Embryonic facial prominence (tissue), 1 donor: ENCODE results near the gene PHACTR2.
"Not testable (repeated sequence)": the region's sequence is repeated elsewhere in the genome, so short reads cannot be mapped to it uniquely, and the experiment has no call there.

Source experiments
- DNase-seq: peaks from one replicate; pipeline ENCODE4 v3.0.0-alpha.2; 2016; ENCODE audit errors: extremely low spot score

The PHACTR2 gene

DNA sequence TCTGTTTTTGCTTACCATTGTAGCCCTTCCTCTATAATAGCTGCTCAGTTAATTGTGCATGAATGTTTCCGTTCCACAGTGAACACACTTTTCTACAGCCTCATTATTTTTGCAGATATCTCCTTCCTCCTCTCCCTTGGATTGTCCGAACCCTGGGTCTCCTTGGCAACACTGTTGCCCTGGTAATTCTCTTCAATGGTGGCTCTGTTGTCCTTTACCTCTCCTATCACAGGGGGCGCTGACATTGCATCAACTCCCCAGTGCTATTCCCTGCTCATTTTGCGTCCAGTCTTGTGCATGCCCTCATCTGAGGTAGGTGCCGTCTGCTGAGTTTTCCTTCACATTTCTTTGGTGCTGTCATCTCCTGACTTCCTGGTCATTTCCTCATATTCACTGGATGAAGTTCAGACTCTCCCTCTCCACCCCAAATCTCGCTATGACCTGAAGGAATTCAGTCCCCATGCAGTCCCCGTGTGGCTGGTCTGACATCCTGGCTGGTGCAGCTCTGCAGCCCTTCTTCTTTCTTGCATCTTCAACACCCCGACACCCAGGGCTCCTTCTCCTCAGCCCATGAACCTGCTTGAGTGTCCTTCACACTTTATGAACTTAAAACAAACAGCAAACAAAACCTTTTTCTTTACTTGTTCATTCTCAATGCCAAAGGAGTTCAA lies 21.1 kb downstream of the PHACTR2 start:
- DNase-seq: no peak

DNA sequence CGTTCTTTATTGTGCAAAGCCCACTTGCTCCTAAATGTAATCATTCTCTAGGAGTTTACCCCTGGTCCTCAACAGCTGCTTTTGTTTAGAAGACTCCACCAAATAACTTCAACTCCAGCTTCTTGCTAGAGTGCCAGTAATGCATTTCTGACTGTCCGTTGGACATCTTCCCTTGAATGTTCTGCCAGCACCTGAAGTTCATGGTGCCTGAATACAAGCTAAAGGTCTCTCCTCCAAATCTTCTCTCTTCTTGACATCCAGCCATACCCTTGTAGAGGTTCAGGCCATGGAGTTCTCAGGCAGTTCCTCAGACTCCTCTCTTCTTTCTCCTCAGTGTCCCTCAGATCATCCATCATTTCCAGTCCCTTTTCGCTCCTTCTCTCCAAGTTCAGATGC lies 21.7 kb downstream of the PHACTR2 start:
- no peak for DNase-seq

DNA sequence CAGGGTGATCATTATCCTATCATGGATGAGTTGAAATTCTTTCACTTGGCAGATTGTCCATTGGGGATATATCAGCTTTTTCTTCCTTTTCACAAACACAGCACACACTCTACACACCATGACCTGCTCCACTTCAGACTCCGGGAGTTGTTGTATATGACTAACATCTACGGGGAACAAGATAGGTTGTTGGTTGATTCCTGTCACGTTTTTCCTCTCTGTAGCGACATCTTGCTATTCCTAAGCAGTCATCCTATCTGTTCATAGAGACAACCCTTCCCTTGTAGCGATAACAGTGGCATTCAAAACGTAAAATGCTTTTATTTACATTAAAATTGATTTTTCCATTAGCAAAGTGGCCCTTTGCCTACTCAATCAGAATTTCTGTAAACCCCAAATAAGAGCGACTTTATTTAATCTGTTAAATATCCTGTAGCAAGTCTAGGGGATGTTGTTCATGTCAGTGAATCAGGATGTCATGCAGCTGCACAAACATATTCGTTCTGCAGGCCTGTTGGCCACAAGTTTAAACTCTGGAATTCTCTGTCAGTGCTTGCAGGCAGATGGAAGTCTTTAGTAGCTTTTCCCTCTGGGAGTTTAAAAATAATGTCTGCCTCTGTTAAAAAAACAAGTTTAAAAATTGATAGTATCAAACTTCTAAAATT lies 23.1 kb downstream of the PHACTR2 start:
- DNase-seq: no peak

DNA sequence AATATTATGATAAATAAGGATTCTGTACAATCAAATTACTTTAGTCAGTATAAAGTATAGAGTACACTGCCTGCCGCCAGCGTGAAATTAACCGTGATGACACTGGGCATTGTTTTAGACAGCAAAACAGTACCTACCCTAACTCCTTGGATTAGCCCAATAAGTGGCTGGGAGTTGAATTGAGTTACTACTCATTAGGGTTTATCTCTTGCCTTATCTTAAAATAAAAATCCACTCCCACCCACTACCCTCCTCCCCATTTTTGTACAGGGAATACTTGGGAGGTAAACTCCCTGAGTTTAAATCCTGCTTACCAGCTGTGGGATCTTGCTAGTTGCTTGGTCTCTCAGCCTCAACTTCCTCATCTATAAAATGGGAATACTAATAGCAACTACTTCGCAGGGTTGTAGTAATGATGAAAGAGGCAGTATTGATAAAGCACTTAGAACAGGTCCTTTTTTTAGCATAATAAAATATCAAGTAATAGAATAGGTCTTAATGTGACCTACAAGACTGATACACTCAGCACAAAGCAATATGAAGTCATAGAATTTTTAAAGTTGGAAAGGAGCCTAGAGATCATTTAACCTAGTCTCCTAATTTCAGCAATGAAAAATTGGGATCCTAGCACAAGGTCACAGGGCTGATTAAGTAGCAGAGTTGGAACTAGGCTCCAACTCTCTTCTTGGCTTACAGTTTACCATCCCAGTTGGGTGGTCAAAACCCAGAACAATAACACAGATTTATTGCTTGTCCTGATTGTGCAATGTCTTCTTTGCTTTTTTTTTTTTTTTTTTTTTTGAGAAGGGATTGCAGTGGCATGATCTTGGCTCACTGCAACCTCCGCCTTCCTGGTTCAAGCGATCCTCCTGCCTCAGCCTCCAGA lies 23.8 kb downstream of the PHACTR2 start:
- DNase-seq: no peak

DNA sequence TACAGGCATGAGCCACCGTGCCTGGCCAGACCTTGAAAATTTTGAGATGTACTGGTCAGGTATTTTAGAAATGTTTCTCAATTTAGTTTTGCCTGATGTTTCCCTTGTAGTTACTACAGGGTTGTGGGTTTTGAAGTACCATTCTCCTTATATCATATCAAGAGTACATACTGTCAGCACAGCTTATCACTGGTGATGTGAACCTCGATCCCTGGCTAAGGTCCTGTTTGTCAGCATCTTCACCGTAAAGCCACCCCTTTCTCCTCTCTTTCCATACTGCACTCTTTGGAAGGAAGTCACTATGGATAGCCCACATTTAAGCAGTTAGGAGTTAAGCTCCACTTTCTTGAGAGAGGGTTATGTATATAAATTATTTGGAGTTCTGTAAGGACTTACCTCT lies 27.8 kb downstream of the PHACTR2 start:
- no peak for DNase-seq

DNA sequence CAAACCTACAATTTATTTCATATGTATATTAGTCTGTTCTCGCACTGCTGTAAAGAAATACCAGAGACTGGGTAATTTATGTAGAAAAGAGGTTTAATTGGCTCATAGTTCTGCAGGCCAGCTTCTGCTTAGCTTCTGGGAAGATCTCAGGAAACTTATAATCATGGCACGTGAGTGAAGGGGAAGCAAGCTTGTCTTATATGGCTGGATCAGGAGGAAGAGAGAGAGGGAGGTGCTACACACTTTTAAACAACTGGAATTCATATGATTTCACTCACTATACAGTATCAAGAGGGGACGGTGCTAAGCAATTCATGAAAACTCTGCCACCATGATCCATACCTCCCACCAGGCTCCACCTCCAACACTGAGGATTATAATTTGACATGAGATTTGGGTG lies 29.9 kb downstream of the PHACTR2 start:
- no peak for DNase-seq

DNA sequence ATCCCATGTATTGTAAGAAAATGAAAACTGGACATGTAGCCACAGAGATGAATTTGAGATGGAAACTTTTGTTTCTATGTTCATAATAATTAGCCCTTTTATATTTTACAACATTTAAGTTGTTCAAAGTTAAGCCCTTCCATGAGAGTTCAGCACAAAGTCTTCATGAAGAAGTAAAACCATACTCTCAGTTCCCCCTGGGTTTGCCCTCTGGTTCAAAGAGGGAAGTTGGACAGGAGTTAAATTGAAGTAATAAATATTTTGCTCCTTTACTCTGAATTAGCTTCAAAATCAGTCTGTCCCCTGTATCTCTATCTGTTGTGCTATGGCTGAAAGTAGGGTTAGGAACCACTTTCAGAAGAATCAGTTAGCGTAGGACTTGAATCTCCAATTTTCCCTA lies 31.1 kb downstream of the PHACTR2 start:
- no peak for DNase-seq

DNA sequence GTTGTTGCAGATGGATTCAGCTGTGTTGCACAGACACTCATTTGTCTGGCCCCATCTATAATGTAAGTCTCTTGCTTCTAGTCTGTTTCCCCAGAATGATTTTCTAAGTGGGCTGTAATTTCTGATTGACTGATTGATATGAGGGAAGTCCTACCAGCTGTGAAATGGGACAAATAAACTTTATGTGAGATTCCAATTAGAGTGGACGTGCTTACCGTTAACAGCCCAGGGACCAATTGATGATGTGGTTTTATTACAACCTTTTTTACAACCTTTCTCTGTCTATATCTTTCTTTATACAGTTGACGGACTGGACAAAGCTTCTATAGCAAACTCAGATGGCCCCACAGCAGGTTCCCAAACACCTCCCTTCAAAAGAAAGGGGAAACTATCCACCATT lies 33.9 kb downstream of the PHACTR2 start:
- DNase-seq: no peak

DNA sequence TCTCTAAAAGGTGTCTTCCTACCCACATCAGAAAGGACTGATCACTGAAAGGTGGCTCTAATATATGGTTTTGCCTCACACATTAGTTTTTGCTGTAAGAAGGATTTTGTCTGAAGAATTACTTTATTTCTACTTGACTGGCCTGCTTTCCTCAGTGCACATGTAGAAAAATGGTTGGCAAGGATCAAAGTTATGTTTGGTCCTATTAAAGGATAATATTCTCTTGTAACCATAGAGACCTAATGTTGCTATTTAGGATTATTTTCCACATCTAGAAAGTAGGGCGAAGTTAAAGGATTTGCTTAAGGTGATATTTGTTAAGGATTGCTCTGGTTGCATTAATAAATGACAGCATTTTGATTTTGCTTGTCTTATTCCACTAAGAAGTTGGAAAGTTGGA lies 40.7 kb downstream of the PHACTR2 start:
- DNase-seq: no peak

DNA sequence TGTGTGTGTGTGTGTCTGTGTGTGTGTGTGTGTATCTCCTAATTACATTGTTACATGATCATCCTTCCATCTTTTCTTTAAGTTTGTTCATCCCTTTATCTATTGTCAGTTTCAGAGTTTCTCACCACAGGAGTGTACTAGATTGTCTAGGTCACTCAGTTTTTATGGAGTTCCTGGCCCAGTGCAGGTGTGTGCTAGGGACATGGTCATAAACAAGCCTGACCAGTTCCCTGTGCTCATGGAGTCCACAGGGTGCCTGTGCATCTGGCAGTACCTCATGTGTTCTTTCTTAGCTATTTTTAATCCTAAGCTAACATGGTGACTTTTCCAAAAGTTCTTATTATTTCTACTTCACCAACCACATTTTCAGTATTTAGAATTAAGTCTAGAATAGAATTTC lies 43.9 kb downstream of the PHACTR2 start:
- DNase-seq: no peak

DNA sequence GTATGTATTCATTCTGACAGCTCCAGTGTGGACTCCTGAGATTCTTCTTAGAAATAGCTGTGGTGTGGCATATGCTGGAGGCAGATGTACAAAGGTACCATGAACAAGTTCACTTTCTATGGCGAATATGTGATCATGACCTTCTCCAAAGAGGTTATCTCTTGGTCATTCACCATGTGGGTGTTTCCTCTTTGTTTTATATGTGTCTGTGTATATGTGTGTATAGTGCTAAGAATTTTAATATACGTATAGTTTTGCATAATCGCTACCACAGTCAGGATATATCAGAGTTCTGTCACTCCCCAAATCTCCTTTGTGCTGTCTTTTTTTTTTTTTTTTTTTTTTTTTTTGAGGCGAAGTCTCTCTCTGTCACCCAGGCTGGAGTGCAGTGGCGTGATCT lies 47.1 kb downstream of the PHACTR2 start:
- DNase-seq: no peak

DNA sequence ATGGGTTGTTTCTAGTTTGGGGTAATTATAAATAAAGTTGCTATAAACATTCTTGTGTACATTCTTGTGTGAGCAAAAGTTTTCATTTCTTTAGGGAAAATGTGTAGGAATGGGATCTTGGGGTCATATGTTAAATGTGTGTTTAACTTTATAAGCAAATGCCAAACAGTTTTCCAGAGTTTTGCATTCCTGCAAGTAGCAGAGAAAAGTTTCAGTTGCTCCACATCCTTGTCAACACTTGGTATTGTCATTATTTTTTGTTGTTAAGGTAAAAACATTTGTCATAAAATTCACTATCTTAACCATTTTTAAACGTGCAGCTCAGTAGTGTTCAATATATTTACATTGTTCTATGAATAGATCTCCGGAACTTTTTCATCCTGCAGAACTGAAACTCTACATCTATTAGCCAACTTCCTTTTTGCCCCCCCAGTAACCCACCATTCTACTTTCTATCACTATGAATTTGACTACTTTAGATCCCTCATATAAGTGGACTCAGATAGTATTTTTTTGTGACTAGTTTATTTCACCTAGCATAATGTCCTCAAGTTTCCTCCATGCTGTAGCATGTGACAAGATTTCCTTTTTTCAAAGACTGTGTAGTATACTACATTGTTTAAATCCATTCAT lies 48.4 kb downstream of the PHACTR2 start:
- DNase-seq: no peak

DNA sequence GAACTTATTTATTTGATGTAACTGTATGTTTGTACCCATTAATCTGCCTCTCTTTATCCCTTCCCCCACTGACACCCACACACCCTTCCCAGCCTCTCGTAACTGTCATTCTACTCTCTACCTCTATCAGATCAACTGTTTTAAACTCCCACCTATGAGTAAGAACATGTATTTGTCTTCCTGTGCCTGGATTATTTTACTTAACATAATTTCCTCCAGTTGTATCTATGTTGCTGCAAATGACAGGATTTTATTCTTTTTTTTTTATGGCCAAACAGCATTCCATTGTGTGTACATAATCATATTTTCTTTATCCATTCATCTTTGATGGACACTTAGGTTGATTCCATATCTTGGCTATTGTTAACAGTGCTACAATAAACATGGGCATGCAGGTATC lies 49.3 kb downstream of the PHACTR2 start:
- no peak for DNase-seq

DNA sequence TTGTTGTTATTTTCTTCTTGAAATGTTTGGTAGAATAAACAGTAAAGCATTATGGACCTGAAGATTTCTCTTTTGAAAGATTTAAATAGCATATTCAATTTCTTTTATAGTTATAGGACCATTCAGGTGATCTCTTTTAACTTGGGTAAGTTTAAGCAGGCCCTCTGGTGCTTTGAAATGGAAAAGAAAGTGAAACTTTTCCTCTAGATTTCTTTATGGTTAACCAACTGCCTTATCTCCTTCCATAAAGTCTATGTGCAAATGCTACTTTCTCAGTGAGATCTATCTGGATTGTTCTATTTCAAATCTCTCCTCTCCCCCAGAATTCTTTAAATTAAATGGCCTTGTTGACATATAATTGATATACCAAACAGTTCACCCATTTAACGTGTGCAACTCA lies 54.0 kb downstream of the PHACTR2 start:
- no peak for DNase-seq

DNA sequence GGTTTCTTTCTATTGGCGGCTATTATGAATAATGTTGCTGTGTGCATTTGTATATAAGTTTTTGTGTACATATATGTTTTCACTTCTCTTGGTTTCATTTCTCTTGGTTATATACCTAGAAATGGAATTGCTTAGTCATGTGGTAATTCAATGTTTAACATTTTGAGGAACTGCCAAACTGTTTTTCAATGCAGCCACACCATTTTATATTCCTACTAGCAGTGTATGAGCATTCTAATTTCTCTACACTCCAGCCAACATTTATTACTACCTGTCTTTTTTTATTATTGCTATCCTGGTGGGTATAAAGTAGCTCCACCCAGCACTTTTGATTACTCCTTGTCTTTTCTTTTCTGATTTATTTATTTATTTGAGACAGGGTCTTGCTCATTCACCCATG lies 54.8 kb downstream of the PHACTR2 start:
- no peak for DNase-seq

DNA sequence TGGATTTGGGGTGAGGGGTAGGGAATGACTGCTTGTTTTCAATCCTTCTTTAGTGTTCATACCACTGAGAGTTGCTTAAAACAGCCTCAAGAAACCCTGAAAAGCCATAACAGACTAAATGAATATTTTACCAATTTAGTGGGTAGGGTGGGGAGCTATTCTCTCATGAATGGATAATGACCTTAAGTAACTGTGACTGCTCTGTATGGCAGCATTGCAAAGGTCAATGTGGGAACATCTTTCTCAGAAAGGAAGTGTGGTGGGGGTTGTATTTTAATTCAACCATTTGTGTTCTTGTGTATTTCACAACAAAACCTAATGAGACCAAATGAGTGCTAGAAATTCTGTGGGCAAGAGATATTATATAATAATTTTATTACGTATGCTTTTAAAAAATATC lies 55.7 kb downstream of the PHACTR2 start:
- no peak for DNase-seq

DNA sequence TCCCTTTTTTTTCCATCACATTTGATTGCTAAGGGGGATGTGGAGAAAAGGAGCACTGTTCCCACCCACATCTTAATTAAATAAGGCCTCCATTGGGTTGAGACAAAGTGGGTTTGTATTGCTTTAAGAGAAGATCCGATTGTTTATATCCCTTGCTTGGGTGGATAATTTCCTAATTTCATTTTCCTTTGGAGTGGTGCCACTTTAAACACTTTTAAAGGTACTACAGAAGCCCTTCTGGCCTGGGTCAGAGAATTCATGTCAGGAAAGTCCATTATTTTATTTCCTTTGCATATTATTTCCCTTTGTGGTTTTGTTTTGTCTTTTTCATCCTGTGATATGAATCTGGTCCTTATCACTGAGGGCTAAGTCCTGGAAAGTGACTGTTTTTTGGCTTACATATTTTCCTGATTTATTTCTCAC lies 56.9 kb downstream of the PHACTR2 start:
- DNase-seq: no peak

DNA sequence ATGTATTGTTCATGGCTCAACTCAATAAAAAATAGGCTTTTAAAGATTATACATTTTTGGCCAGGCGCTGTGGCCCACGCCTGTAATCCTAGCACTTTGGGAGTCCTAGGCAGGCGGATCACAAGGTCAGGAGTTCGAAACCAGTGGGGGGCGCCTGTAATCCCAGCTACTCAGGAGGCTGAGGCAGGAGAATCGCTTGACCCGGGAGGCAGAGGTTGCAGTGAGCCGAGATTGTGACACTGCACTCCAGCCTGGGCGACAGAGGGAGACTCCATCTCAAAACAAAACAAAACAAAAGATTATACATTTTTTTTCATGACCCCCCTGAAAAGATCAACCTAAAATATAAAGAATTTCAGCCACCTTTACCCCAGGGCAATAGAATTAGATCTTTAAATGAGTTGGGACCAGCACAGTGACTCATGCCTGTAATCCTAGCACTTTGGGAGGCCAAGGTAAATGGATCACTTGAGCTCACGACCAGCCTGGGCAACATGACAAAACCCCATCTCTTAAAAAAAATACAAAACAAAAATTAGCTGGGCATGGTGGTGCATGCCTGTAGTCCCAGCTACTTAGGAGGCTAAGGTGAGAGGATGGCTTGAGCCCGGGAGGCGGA lies 60.4 kb downstream of the PHACTR2 start:
- DNase-seq: not testable (repeated sequence)

DNA sequence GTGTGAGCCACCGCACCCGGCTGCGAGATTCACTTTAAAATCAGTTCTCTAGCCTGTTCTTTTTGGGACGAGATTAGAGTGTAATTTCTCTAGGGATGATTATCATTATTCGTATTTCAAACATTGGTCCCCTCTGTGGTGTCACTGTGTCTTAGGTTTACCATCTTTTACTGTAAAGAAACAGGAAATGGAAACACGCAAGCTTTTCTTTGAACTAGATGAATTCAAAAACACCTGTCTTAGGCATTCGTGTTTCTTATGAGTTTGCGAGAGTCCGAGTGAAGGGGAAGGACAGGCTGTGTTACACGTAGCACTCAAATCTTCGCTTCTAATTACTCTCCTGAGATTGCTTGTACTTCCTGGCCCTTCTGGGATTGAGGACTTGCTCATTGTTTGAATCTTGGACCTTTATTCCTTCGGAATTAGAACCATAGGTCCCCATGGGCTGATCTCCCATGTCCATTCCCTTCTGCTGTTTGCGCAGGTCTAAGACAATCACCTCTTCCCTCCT lies 61.6 kb downstream of the PHACTR2 start:
- no peak for DNase-seq

DNA sequence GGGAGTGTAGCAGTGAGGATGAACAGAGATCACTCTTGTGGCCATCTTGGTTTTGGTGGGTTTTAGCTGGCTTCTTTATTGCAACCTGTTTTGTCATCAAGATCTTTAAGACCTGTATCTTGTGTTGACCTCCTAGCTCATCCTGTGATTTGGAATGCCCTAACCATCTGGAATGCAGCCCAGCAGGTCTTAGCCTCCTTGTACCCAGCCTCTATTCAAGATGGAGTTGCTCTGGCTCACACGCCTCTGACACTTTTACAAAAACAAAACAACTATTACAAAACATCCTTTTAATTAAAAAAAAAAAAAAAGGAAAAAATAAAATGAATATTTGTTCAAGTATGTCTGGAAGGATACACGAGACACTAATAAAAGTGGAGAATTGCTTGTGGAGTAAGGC lies 62.4 kb downstream of the PHACTR2 start:
- DNase-seq: no peak

DNA sequence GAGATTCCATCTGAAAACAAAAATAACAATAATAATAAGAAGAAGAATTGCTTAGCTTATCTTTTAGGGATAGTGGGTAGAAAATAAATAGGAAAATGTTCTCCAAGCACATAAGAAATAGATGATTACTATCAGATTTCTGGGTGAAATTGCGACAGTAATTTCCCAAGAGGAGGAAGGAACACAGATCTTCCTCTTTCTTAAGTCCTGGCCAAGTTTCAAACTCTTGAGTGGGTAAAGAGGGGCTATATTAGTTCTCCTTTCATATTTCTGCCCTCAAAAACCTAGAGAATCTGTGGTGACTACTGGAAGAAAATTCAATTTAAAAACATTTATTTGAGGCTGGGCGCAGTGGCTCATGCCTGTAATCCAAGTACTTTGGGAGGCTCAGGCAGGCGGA lies 63.7 kb downstream of the PHACTR2 start:
- DNase-seq: no peak
